HCT116 (cell line): ENCODE data around the gene OTOL1. TPM values are rescaled to one million over a fixed set of nuclear protein-coding genes. Genes with fewer than 3 reads are reported as not detected.

Source experiments
- ATAC-seq: fragments of 200-7000 bp; cut with Tn5 transposase; 2 replicates; pipeline ENCODE4 v1.9.1; 2020; ENCODE audit warnings: mild to moderate bottlenecking, moderate library complexity
- BruUV-seq: library from RNA; stranded (reverse); fragments of 400-500 nt; replicated peaks from 2 replicates; lab custom pipeline; 2021; lab: Mats Ljungman, UMichigan
- CTCF ChIA-PET: fragments of 300-600 bp; sonication (Branson Sonifier 250); formaldehyde crosslinking; loops from one replicate; lab custom pipeline; 2021; ENCODE audit warnings: antibody characterized with exemption; lab: Charles Lee
- POLR2A ChIA-PET: fragments of 300-600, 350-600 bp; sonication (Branson Sonifier 250); formaldehyde crosslinking; loops from one replicate; lab custom pipeline; 2021; ENCODE audit warnings: antibody characterized with exemption; lab: Charles Lee
- RAD21 ChIA-PET, 2 experiments: fragments of 300-600 bp; sonication (Branson Sonifier 250); formaldehyde crosslinking; loops; one replicate each; lab custom pipeline; 2023; ENCODE audit warnings: low total read pairs in 2 of 2; ENCODE audit not compliant: uncharacterized antibody in 2 of 2, unreplicated experiment in 2 of 2, low non-redundant PET in 1 of 2; lab: Charles Lee
- DNase-seq: peaks from one replicate; pipeline ENCODE4 v3.0.0-alpha.2; 2010; ENCODE audit warnings: low read depth, low spot score
- H2AFZ ChIP-seq: fragments of 200-600 bp; shearing (Covaris generic), sonication (generic); 2 replicates; pipeline ENCODE4 v1.6.1; 2017; ENCODE audit warnings: low read depth, mixed run types, mixed read lengths, antibody characterized with exemption, low read length; ENCODE audit not compliant: poor library complexity, severe bottlenecking
- H3K27ac ChIP-seq: 2 replicates; pipeline ENCODE4 v1.5.1; 2012; ENCODE audit warnings: low read depth, low read length
- H3K27me3 ChIP-seq: fragments of 200-600 bp; sonication (generic); 2 replicates; pipeline ENCODE4 v1.6.1; 2016; ENCODE audit warnings: mixed run types, low read length, mixed read lengths; ENCODE audit not compliant: insufficient read depth
- H3K36me3 ChIP-seq, 2 experiments: fragments of 200-500 bp in 1 of 2; fragments of 200-600 bp in 1 of 2; sonication (Bioruptor generic) in 1 of 2; sonication (generic) in 1 of 2; 2 replicates each; pipeline versions ENCODE4 v1.5.1 to v1.6.1; 2014 to 2016; ENCODE audit warnings: low read length in 2 of 2, inconsistent platforms in 1 of 2, mixed read lengths in 1 of 2, mixed run types in 1 of 2; ENCODE audit not compliant: insufficient read depth in 2 of 2, control insufficient read depth in 1 of 2
- H3K4me1 ChIP-seq, 2 experiments: fragments of 200-600 bp in 1 of 2; sonication (generic) in 1 of 2; 2 replicates each; pipeline versions ENCODE4 v1.5.1 to v1.6.1; 2012 to 2017; ENCODE audit warnings: low read length in 2 of 2, inconsistent platforms in 1 of 2, mild to moderate bottlenecking in 1 of 2, mixed read lengths in 1 of 2, mixed run types in 1 of 2, moderate library complexity in 1 of 2; ENCODE audit not compliant: insufficient read depth in 2 of 2, control insufficient read depth in 1 of 2
- H3K4me2 ChIP-seq: fragments of 200-600 bp; sonication (generic); 2 replicates; pipeline ENCODE4 v1.6.1; 2017; ENCODE audit warnings: mixed run types, low read length, mixed read lengths
- H3K4me3 ChIP-seq, 2 experiments: fragments of 200-600 bp in 1 of 2; sonication (generic) in 1 of 2; replicated peaks in 1 of 2; 2 replicates each; pipeline ENCODE4 v1.5.1; 2011 to 2016; ENCODE audit warnings: low read length in 2 of 2, control low read depth in 1 of 2, low read depth in 1 of 2, mild to moderate bottlenecking in 1 of 2, mixed read lengths in 1 of 2, mixed run types in 1 of 2
- H3K79me2 ChIP-seq: fragments of 200-600 bp; sonication (generic); 2 replicates; pipeline ENCODE4 v1.6.1; 2017; ENCODE audit warnings: mild to moderate bottlenecking, mixed run types, low read length, moderate library complexity, mixed read lengths; ENCODE audit not compliant: insufficient read depth
- H3K9ac ChIP-seq: fragments of 200-600 bp; sonication (generic); 2 replicates; pipeline ENCODE4 v1.6.1; 2016; ENCODE audit warnings: low read length, mixed read lengths
- H3K9me2 ChIP-seq: fragments of 200-600 bp; sonication (generic), shearing (Covaris generic); 2 replicates; pipeline ENCODE4 v1.6.1; 2017; ENCODE audit warnings: mixed run types, mild to moderate bottlenecking, moderate library complexity; ENCODE audit not compliant: insufficient read depth
- H3K9me3 ChIP-seq, 2 experiments: fragments of 200-500 bp in 1 of 2; fragments of 200-600 bp in 1 of 2; sonication (Bioruptor generic) in 1 of 2; sonication (generic) in 1 of 2; 2 replicates each; pipeline ENCODE4 v1.6.1; 2014 to 2017; ENCODE audit warnings: low read length in 2 of 2, mixed read lengths in 2 of 2, inconsistent platforms in 1 of 2, low read depth in 1 of 2, mild to moderate bottlenecking in 1 of 2, mixed run types in 1 of 2, moderate library complexity in 1 of 2; ENCODE audit not compliant: control insufficient read depth in 1 of 2, insufficient read depth in 1 of 2
- H4K20me1 ChIP-seq: fragments of 200-600 bp; sonication (generic), shearing (Covaris generic); 2 replicates; pipeline ENCODE4 v1.6.1; 2017; ENCODE audit warnings: mixed run types, mild to moderate bottlenecking, moderate library complexity; ENCODE audit not compliant: insufficient read depth
- CEBPB ChIP-seq: IDR thresholded peaks from 2 replicates; pipeline ENCODE4 v1.6.1; 2012; ENCODE audit warnings: low read depth
- EGR1 ChIP-seq: IDR thresholded peaks from 2 replicates; pipeline ENCODE4 v1.6.1; 2012; ENCODE audit warnings: low read depth
- ELF1 ChIP-seq: IDR thresholded peaks from 2 replicates; pipeline ENCODE4 v1.6.1; 2012; ENCODE audit warnings: low read depth, borderline replicate concordance
- EZH2 ChIP-seq: fragments of 200-600 bp; sonication (generic); IDR thresholded peaks from 2 replicates; pipeline ENCODE4 v1.6.1; 2017; ENCODE audit warnings: antibody characterized with exemption, mixed run types
- EZH2phosphoT487 ChIP-seq: fragments of 200-600 bp; IDR thresholded peaks from 2 replicates; pipeline ENCODE4 v1.6.1; 2018; ENCODE audit warnings: antibody characterized with exemption, borderline replicate concordance
- POLR2A ChIP-seq: IDR thresholded peaks from 2 replicates; pipeline ENCODE4 v1.7.0; 2011; ENCODE audit warnings: borderline replicate concordance; ENCODE audit not compliant: insufficient read depth, insufficient read length; ENCODE audit errors: extremely low read depth
- POLR2AphosphoS5 ChIP-seq: IDR thresholded peaks from 2 replicates; pipeline ENCODE4 v1.6.1; 2011; ENCODE audit warnings: mild to moderate bottlenecking, low read depth, low read length, moderate library complexity
- RAD21 ChIP-seq: IDR thresholded peaks from 2 replicates; pipeline ENCODE4 v1.6.1; 2012; ENCODE audit warnings: low read depth, mild to moderate bottlenecking
- SP1 ChIP-seq: IDR thresholded peaks from 2 replicates; pipeline ENCODE4 v1.6.1; 2012; ENCODE audit warnings: low read depth
- TCF7L2 ChIP-seq: IDR thresholded peaks from 2 replicates; pipeline ENCODE4 v1.7.0; 2011; ENCODE audit warnings: borderline replicate concordance, inconsistent platforms; ENCODE audit not compliant: insufficient read depth, insufficient read length; ENCODE audit errors: extremely low read depth
- YY1 ChIP-seq: IDR thresholded peaks from 2 replicates; pipeline ENCODE4 v1.6.1; 2011; ENCODE audit warnings: low read length, low read depth, moderate library complexity, mild to moderate bottlenecking; ENCODE audit not compliant: insufficient replicate concordance; ENCODE audit errors: extremely low read depth
- ZFX ChIP-seq: fragments of 450-650 bp; IDR thresholded peaks from 2 replicates; pipeline ENCODE4 v1.6.1; 2017
- intact Hi-C: fragments of 100-400 bp; cut with micrococcal nuclease; formaldehyde crosslinking; loops from 2 replicates; pipeline ENCODE4 v1.10.0; 2022
- total RNA-seq: library from RNA; stranded (reverse); gene quantifications from one replicate; pipeline ENCODE4 v1.2.1, GENCODE V29; 2021; ENCODE audit not compliant: unreplicated experiment
- TF ChIP-seq, protein P1 (sequence below): IDR thresholded peaks from 2 replicates; pipeline ENCODE4 v1.6.1; 2012; ENCODE audit warnings: low read depth
- TF ChIP-seq, protein P2 (sequence below), 3 experiments: fragments of 200-600 bp in 1 of 3; sonication (generic) in 1 of 3; IDR thresholded peaks in 2 of 3; conservative IDR thresholded peaks in 1 of 3; 2 replicates each; pipeline ENCODE4 v1.5.1; 2012 to 2017; ENCODE audit warnings: low read depth in 2 of 3, low read length in 2 of 3, antibody characterized with exemption in 1 of 3, borderline replicate concordance in 1 of 3, control low read depth in 1 of 3, mild to moderate bottlenecking in 1 of 3, mixed read lengths in 1 of 3, mixed run types in 1 of 3, moderate library complexity in 1 of 3; ENCODE audit not compliant: insufficient read depth in 1 of 3
- TF ChIP-seq, protein P3 (sequence below): IDR thresholded peaks from 2 replicates; pipeline ENCODE4 v1.6.1; 2012

Gene OTOL1
- total RNA-seq, 1 experiment from 2014 or later, result not detected

DNA sequence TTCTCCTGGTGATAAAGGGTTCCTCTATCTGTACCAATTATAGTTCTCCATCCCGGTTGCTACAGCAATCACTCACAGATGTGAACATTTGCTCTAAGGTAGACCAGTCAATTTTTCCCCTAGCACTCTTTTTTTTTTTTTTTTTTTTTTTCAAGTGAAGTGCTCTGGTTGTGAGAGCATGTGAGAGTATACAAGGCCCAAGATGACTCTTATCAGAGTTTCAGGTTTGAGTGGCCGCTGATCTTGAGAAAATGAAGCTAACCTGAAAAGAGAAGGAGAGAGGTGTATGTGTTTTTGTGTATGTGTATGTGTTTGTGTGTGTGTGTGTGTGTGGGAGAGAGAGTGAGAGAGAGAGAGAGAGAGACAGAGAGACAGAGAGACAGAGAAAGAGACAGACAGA is 44.4 kb upstream of the OTOL1 start (continued):
- TF ChIP-seq, protein P1, sequence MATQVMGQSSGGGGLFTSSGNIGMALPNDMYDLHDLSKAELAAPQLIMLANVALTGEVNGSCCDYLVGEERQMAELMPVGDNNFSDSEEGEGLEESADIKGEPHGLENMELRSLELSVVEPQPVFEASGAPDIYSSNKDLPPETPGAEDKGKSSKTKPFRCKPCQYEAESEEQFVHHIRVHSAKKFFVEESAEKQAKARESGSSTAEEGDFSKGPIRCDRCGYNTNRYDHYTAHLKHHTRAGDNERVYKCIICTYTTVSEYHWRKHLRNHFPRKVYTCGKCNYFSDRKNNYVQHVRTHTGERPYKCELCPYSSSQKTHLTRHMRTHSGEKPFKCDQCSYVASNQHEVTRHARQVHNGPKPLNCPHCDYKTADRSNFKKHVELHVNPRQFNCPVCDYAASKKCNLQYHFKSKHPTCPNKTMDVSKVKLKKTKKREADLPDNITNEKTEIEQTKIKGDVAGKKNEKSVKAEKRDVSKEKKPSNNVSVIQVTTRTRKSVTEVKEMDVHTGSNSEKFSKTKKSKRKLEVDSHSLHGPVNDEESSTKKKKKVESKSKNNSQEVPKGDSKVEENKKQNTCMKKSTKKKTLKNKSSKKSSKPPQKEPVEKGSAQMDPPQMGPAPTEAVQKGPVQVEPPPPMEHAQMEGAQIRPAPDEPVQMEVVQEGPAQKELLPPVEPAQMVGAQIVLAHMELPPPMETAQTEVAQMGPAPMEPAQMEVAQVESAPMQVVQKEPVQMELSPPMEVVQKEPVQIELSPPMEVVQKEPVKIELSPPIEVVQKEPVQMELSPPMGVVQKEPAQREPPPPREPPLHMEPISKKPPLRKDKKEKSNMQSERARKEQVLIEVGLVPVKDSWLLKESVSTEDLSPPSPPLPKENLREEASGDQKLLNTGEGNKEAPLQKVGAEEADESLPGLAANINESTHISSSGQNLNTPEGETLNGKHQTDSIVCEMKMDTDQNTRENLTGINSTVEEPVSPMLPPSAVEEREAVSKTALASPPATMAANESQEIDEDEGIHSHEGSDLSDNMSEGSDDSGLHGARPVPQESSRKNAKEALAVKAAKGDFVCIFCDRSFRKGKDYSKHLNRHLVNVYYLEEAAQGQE, result no peak
- TF ChIP-seq, protein P2, sequence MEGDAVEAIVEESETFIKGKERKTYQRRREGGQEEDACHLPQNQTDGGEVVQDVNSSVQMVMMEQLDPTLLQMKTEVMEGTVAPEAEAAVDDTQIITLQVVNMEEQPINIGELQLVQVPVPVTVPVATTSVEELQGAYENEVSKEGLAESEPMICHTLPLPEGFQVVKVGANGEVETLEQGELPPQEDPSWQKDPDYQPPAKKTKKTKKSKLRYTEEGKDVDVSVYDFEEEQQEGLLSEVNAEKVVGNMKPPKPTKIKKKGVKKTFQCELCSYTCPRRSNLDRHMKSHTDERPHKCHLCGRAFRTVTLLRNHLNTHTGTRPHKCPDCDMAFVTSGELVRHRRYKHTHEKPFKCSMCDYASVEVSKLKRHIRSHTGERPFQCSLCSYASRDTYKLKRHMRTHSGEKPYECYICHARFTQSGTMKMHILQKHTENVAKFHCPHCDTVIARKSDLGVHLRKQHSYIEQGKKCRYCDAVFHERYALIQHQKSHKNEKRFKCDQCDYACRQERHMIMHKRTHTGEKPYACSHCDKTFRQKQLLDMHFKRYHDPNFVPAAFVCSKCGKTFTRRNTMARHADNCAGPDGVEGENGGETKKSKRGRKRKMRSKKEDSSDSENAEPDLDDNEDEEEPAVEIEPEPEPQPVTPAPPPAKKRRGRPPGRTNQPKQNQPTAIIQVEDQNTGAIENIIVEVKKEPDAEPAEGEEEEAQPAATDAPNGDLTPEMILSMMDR (IDR thresholded peaks at IDR 0.05 in 2 of 3, conservative IDR thresholded peaks at IDR 0.05 in 1 of 3; ENCODE audit: borderline replicate concordance in 1 of 3, insufficient read depth in 1 of 3, low read depth in 2 of 3, low read length in 2 of 3), result no peak
- TF ChIP-seq POLR2A (no peak), EGR1 (no peak), POLR2AphosphoS5 (no peak), RAD21 (no peak), ELF1 (no peak), CEBPB (no peak)
- TF ChIP-seq, all 23 proteins: peak for 0

DNA sequence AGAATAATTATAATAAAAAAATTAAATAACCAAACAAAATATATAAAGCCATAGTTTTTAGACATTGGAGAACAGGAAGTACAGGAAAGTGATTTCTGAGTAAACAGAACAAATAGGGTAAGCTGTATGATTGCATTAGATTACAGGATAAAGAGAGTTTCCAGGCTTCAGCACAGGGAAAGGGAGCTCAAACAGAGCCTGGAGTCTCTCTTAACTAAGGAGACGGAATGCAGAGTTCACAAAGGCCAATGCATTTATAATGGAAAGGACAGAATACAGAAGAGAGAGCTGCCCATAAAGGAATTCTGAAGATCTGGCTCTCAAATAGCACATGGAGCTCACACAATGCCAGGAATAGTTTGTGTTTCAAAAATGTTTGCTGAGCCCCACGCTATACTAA is 42.0 kb upstream of the OTOL1 start:
- ChIA-PET RAD21 (no interaction called here), POLR2A (no interaction called here), CTCF (no interaction called here)
- TF ChIP-seq, protein P3, sequence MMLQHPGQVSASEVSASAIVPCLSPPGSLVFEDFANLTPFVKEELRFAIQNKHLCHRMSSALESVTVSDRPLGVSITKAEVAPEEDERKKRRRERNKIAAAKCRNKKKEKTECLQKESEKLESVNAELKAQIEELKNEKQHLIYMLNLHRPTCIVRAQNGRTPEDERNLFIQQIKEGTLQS, result no peak
- TF ChIP-seq EZH2phosphoT487 (no peak), POLR2A (no peak), SP1 (no peak), ZFX (no peak), YY1 (no peak), EZH2 (no peak), POLR2AphosphoS5 (no peak), CEBPB (no peak), TCF7L2 (no peak), RAD21 (no peak)
- TF ChIP-seq, protein P1, result no peak
- H3K79me2 ChIP-seq, result no peaks in the 10 kb centered on the region
- H3K4me1 ChIP-seq, result no peaks in the 10 kb centered on the region
- H4K20me1 ChIP-seq, result no peaks in the 10 kb centered on the region
- DNase-seq, result no peak
- H3K9ac ChIP-seq, result no peak overlapping the region
- no peak overlapping the region for H3K4me3 ChIP-seq
- H3K27me3 ChIP-seq, result no peaks in the 10 kb centered on the region
- H3K27ac ChIP-seq, result no peak overlapping the region
- H2AFZ ChIP-seq, result no peak overlapping the region
- H3K9me2 ChIP-seq, result no peaks in the 10 kb centered on the region
- no peaks in the 10 kb centered on the region for H3K9me3 ChIP-seq
- ATAC-seq, result no peak
- no peak overlapping the region for H3K4me2 ChIP-seq
- BruUV-seq, result no TSS peak
- H3K36me3 ChIP-seq, result no peaks in the 10 kb centered on the region
- intact Hi-C loops, result no loop called here
